GM21360 (cell line): Measurements from ENCODE around the gene CRACDL.

Experiments used
- ATAC-seq: cut with Tn5 transposase; IDR thresholded peaks from one replicate; pipeline ENCODE4 v1.9.1; 2021; ENCODE audit warnings: mild to moderate bottlenecking, moderate library complexity; ENCODE audit not compliant: unreplicated experiment

Gene CRACDL

DNA sequence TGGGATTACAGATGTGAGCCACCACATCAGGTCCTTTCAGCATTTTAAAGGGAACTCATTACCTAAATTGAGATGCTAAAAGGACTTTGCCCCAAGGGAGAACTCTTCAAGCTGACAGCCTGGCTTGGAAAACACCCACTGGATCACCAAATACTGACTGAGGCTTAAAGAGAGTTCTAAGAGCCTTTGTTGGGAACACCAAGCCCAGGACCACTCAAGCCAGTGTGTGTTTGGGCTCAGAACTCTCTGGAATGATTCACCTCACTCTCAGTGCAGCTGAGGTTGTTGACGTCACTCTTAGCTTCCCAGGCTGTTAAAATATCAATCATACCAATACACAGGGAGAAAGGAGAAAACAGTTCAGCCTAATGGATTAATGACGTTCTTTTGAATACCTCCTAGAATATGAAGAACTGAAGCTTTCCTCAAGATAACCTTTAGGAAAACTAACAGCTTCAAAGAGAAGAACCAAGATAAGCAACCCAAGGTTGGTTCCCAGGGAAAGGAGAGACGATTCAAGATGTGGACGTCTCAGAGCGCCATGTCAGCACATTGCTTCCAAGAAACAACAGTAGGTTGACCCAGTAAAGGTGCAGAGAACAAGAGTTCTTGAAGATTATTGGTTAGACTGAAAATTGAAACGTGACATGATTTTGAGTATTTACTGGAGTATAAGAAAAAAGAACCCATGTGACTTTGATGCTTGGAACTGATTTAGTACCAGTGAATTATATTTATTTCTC is 157.1 kb downstream of the CRACDL start:
- no peak for ATAC-seq

DNA sequence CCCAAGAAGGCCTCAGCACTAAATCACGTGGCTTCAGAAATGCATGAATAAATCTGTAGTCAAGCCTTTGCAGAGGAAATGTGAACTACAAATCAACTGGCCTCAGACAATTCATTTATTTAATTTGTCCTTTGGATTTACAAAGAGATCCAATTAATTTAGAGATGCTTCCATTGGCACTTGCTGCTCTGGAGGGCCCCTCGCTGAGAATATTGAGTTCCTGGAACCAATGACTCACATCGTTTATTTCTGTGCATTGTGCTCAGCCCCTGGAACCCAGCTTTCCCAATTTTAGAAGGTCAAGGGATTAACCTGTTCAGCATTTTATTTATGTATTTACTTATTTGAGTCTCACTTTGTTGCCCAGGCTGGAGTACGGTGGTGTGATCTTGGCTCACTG is 157.9 kb downstream of the CRACDL start:
- no peak for ATAC-seq

DNA sequence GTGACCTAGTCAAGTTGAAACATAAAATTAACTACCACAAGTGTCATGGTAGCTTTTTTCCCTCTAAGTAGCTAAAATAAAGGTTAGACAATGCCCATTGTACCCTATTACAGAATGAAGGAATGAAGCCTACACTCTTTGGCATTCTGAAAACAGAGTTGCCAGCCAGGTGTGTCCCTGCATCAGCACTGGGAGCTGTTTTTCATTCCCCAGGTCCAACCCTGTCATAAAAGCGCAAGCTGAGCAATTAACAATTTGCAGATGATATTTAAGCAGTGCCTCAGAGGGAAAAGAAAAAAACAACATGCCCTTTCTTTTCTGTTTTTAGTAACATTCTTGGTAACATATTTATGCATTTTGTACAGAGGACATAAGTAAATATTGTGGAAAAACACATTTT is 158.3 kb downstream of the CRACDL start:
- no peak for ATAC-seq

DNA sequence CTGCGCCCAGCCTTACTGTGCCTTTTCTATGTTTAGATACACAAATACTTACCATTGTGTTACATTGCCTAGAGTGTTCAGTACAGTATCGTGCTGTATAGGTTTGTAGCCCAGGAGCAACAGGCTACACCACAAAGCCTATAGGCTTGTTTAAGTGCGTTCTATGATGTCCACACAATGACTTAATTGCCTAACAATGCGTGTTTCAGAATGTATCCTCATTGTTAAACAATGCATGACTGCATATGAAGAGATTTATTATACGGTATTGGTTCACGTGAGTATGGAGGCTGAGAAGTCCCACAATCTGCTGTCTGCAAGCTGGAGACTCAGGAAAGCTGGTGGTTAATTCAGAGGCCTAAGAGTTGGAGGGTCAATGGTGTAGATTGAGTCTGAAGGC is 158.9 kb downstream of the CRACDL start:
- ATAC-seq, result no peak

DNA sequence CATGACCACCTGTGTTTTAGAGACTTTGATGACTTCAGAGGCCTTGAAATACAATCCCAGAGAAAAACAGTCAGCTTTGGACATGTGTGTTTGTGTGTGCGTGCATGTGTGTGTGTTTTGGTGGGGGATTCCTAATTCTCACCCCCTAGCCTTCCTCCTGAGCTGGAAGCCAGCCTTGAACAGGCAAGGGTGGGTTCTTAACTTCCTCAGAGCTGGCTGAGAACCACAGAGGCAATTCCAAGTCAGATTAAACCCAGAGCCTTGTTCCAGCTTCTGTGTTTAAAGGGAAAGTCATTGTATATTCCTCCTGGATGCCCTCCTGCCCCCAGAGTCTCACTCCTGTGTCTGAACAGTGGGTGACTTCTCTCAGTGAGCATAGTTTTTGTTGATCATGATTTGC is 159.9 kb downstream of the CRACDL start:
- no peak for ATAC-seq

DNA sequence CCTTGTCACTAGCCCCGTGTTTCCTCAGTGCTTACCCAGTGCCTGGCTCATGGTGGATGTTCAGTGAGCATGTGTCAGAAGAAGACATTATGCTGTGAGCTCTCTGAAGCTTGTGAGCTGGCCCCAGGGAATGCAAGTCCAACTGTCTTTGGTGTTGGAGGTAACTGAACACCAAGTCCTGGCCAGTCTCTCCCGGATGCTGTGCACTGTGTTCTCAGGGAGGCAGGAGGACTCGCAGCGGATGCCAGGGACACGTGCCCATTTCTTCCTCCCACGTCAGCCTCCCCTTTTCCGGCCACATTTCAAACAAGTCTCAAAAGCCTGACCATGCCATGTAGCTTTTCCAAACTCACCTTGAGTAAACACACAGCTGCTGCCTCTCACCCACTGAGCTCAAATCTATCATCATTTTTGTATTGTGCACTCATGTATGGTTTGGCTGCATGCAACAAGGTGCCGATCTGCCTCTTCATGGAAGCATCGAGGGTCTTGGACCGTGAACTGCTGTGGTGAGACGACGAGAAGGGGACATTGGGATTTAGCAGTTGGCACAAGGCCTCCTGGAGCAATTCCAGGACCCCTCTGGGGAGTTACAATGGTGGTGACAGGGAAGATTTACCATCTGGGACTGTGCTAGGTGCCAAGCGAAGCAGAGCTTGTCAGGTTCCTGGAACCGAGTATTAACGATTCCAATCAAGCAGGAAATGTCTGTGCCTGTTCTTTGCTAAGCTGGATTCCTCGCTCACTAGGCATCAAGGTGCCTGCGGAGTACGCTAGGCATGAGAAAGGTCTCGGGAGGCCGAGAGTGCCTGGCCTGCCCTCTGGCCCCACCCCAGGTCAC is 160.7 kb downstream of the CRACDL start:
- no peak for ATAC-seq

DNA sequence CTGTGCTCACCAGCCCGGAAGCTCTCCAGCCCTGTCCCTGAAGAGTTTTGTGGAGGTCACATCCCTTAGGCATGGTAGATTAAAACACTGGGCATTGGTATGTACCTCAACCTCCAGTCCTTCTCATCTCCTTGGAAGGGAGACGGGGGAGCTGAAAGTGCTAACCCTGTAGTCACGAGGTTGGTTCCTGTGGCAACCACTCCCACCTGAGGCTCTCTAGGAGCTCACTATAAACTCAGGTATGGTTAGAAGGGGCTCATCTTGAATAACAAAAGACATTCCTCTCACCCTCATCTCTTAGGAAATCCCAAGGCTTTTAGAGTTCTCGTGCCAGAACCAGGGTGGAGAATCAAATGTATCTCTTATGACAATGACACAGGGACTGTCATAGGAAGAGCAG is 162.1 kb downstream of the CRACDL start:
- no peak for ATAC-seq

DNA sequence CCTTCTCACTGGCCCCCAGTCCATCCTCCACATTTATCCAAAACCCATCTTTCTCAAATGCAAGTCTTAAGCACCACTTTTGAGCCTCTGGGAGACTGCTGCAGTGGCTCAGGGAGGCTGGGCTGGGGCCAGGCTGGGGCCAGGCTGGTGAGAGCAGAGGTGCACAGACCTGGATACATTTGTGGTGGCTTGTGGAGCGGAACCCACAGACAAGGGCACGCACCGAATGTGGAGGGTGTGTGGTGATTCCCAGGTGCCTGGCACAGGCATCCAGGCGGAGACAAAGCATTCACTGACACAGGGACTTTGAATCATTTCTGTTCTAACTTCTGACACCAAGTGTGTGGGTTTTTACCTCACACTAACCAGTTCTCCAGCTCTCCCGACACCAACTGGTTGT is 162.9 kb downstream of the CRACDL start:
- no peak for ATAC-seq

DNA sequence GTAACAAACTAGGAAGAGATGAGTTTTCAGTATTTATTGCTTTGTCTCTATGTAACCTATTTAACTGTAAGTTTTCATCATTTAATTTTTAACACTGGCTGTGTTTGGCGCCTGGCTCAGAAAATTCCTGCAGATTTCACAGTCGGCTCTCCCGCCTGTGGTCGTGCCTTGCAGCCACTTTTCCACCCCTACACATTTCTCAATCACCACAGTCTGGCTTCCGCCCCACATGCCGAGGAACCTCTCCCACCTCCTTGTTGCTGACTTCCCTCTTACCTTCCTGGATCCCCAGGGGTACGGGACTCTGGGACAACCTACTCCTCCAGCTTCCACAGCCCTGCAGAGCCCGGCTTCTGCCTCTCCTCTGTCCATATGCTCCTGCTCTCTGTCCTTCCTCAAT is 163.5 kb downstream of the CRACDL start:
- ATAC-seq, result no peak

DNA sequence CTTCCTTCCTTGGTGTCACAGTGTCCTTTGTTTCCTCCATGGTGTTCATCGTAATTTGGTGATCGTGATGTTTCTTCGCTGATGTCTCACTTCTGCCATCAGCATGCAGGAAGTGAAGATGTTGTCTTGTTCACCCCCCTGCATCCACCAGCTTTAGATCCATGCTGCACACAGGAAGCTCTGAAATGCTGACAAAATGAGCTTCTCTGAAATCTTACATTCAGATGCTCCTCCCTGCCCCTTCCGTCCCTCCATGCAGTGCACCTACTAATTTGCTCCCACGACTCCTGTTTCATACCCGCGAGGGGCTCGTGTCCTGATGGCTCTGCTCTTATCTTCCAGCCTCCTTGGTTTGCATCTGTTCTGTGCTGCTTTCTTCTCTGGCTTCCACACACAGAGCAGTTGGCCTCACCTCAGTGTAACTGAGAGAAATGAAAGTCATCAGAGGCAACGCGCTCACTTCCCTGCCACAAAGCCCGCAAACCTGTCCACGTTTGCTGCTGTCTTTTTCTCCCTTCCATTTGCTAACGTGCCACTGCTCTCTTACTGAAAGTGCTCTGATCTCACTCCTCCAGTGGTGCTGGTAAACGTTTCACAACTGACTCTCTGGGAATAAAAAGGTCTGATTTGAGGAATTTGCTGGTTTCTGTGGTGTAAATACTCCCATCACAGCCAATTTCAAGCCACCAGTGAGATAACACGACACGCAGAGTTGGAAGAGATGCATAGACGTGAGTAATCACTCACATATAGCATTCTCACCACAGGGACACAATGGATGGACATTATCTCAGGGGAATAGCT is 164.1 kb downstream of the CRACDL start:
- no peak for ATAC-seq

DNA sequence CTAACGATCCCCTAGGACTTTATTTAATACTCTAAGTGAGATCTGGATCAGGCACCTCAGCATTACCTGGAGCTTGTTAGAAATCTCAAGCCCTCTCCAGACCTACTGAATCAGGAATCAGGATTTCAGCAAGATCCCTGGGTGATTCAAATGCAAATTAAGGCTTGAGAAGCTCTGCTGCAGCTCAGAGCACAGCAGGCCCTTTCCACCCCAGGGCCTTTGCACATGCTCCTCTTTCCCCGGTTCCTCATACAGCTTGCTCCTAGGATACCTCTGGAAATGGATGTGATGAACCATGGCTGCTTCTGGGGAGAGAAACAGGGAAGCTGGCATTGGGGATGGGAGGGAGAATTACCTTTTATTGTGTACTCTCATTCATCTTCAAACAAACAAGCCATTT is 164.8 kb downstream of the CRACDL start:
- no peak for ATAC-seq

DNA sequence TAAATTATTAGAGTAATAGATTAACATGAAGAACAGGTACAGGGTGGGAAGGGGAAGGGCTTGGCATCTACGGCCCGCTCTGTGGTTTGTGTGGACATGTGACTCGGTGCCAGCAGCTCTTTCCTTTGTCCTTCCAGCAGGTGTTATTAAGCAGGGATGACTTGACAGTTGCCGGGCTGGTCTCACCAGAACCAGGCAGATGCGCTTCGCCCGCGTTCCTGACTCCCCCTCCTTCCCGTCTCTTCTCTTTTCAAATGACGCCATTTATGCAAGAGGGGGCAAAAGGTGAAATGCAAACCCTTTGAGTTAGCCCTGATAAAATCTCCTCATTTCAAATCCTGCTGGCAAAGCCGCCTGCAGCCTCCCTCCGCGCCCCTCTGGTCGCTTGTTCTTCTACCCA is 166.2 kb downstream of the CRACDL start:
- no peak for ATAC-seq

DNA sequence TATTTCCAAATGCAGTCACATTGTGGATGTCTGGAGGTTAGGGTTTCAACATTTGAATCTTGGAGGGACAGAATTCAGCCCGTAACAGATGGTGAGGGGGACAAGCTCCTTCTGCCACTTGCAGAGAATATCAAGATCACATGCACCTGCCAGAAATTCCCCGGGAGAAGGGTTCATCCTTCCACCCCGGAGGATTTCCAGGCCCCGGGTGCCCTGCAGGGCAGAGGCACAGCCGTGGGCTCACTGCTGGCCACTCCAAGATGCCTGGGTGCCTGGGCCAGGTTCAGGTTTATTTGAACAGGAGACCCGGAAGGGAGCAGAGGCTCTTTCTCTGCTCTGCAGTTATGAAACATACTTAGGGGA is 166.9 kb downstream of the CRACDL start:
- ATAC-seq, result no peak

DNA sequence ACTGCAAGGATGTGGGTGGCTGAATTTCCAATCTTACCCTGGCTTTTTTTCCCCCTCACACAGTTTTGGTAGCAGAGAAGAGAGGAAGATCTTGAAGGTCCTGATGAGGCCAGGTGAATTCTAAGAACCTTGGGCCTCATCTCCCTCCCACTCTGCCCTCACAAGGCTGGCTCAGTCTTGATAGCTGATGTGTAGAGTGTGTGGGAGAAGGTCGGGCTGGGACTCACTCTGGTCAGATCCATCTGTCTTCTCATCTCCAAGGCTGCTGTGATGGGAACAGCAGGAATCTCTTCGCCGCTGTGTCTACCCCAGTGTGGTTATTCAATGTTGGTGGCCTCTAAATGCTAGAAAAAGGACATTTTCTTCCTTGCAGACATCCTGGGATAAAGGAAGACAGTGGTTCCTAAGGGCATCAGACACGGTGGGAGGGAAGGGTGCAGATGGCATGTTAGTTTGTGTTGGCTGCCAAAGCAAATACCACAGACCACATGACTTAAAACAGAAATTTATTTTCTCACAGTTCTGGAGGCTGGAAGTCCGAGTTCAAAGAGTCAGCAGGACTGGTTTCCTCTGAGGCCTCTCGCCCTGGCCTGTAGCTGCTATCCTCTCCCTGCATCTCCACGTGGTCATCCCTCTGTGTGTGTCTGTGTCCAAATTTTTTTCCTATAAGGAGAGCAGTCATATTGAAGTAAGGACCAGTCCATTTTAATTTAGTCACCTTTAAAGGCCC is 167.5 kb downstream of the CRACDL start:
- no peak for ATAC-seq

DNA sequence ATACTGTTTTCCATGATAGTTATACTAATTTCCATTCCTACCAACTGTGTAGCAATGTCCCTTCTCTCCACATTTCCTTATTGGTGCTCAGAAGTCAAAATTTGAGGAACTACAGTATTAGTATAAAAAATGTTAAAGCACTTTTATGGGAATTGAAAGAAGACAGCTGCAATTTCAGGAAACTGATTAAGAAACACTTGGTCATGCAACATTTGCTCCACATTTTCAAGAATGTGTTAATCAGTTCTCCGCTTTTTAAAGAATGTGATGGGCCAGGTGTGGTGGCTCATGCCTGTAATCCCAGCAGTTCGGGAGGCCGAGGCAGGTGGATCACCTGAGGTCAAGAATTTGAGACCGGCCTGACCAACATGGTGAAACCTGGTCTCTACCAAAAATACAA is 171.5 kb downstream of the CRACDL start:
- ATAC-seq, result no peak

DNA sequence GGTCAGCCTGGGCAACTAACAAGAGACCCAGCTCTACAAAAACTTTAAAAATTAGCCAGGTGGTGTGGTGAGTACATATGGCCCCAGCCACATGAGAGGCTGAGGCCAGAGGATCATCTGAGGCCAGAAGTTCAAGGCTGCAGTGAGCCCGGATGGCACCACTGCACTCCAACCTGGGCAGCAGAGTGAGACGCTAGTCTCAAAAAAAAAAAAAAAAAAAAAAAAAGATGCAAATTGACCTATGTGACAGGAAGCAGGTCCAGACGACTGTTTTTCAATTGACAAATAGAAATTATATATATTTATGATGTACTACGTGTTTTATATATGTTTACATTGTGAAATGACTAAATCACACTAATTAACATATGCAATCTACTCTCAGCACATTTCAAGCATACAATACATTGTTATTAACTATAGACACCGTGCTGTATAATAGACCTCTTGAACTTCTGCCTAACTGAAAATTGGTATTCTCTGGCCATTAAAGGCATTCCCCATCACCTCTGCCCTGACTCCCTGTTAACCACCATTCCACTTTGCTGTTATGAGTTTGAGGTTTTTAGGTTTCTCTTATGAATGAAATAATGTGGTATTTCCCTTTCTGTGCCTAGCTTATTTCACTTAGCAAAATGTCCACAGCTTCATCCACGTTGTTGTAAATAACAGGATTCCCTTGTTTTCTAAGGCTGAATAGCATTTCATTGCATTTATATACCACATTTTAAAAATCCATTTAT is 172.6 kb downstream of the CRACDL start:
- ATAC-seq, result no peak

DNA sequence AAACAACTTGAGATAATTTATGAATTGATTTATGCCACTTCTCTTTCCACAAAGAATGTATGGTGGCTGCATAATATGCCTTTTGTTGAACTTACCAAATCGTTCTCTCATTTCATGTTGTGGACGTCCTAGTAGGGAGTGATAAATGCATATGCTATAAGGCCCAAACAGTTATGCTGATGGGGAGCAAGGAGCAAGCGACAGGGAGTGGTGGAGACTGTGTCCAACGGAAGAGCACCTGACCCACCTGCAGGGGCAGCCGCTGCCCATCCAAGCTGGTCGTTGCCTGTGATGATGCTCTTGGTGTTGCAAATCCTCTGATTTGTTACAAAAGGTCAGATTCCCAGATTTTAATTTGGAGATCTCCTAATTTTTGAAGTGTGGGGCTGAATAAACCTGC is 174.1 kb downstream of the CRACDL start:
- ATAC-seq, result no peak

DNA sequence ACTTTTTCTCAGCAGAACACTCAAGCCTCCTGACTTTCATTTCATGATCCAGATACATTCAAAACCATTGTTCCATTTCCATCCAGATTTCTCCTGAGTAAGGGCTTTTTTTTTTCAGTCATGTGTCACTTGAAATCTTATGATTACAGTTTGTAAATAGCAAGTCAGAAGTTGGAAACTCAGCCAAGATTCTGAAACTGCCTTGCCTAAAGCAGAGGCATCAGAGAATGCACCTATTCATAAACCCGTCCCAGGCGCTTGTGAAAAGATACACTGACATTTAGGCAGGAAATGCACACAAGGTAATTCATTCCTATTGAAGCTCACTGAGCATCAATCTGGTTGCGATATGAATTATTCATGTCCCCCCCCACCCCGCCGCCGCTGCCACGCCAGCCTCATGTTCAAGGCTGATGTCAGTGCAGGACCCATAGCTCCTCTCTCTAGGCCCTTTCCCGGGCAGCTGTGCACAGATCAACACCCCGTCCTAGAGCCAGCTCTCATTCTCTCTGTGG is 174.7 kb downstream of the CRACDL start:
- no peak for ATAC-seq

DNA sequence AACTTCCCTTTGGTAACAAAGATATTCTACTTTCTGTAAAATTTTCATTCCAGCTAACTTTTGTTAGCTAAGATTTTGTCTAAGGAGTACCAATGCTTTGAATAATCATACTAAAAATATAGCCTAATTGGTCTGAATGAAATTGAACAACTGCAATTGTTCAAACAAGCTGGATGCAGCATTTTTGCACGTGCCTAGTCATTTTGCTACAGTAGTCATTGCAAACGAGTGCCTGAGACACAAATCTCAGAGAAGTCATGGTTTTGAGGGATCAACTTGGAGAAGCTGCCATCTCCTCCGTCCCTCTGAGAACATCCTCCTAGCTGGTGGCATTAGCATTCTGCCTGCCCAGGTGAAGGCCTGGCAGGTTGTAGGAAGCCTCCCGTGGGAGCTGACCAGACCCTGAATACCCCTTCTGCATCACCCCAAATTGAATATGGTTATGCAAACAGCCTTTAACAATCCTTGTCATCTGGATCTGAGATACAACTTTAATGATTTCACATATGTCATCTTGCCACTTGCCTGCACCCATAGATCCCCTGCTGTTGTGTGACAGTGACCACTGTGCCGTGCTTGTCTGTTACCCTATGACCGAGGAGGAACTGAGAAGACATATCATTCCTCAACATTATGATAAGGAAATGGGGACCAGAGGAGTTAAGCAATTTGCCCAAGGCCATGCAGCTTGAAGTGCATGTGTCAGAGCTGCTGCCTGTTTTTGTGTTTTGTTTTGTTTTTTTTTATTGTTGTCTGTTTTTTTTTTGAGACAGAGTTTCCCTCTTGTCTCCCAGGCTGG is 176.0 kb downstream of the CRACDL start:
- no peak for ATAC-seq
